Keratinocyte (primary cell): Measurements from ENCODE around the gene RAB5A.
"Not testable (repeated sequence)": the region's sequence is repeated elsewhere in the genome, so short reads cannot be mapped to it uniquely, and the experiment has no call there.

ENCODE experiments used
- EZH2 ChIP-seq: IDR thresholded peaks from one replicate; pipeline ENCODE4 v1.6.1; 2012; ENCODE audit warnings: inconsistent platforms, mild to moderate bottlenecking, low read length, moderate library complexity
- TF ChIP-seq, protein P1 (sequence below), 3 experiments: IDR thresholded peaks in 1 of 3; conservative IDR thresholded peaks in 1 of 3; optimal IDR thresholded peaks in 1 of 3; 2 replicates in 2 of 3; 3 replicates in 1 of 3; pipeline versions ENCODE3 to v1.5.1; 2011; ENCODE audit warnings: low read length in 3 of 3, mild to moderate bottlenecking in 3 of 3, moderate library complexity in 2 of 3, control low read depth in 1 of 3, inconsistent platforms in 1 of 3; ENCODE audit not compliant: insufficient read depth in 2 of 3; ENCODE audit errors: extremely low read depth in 1 of 3

DNA sequence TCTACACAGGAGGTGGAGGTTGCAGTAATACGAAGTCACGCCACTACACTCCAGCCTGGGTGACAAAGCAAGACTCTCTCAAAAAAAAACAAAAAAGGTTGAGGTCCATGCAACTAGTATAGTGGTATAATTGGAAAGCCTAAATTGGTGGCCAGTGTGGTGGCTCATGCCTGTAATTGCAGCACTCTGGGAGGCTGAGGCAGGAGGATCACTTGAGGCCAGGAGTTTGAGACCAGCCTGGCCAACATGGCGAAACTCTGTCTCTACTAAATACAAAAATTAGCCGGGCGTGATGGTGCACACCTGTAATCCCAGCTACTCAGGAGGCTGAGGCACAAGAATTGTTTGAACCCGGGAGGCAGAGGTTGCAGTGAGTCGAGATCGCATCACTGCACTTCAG is 42.0 kb downstream of the RAB5A start:
- TF ChIP-seq, protein P1, sequence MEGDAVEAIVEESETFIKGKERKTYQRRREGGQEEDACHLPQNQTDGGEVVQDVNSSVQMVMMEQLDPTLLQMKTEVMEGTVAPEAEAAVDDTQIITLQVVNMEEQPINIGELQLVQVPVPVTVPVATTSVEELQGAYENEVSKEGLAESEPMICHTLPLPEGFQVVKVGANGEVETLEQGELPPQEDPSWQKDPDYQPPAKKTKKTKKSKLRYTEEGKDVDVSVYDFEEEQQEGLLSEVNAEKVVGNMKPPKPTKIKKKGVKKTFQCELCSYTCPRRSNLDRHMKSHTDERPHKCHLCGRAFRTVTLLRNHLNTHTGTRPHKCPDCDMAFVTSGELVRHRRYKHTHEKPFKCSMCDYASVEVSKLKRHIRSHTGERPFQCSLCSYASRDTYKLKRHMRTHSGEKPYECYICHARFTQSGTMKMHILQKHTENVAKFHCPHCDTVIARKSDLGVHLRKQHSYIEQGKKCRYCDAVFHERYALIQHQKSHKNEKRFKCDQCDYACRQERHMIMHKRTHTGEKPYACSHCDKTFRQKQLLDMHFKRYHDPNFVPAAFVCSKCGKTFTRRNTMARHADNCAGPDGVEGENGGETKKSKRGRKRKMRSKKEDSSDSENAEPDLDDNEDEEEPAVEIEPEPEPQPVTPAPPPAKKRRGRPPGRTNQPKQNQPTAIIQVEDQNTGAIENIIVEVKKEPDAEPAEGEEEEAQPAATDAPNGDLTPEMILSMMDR (optimal IDR thresholded peaks at IDR 0.05 in 1 of 3, IDR thresholded peaks at IDR 0.05 in 1 of 3, conservative IDR thresholded peaks at IDR 0.05 in 1 of 3; ENCODE audit: extremely low read depth in 1 of 3, insufficient read depth in 2 of 3, low read length in 3 of 3) = not testable (repeated sequence)
- not testable (repeated sequence) for TF ChIP-seq EZH2
